ENCODE measurements around the gene AGAP2.

- TF ChIP-seq EZH2 (IDR thresholded peaks at IDR 0.05) (no peak), POLR2AphosphoS5 (IDR thresholded peaks at IDR 0.05; ENCODE audit: borderline replicate concordance, low read depth, low read length) (no peak)
Observed at GRCh38 chr12:57765698-57766463, 27.3 kb upstream of the AGAP2 start.
